HepG2 (cell line): ENCODE data around the gene ST6GALNAC3.

ENCODE experiments used
- CTCF ChIP-seq: sonication (generic); formaldehyde crosslinking; IDR thresholded peaks from 2 replicates; pipeline ENCODE4 v1.5.0; 2020; ENCODE audit warnings: mild to moderate bottlenecking, missing genetic modification reagents, moderate library complexity
- E2F1 ChIP-seq: sonication (generic); formaldehyde crosslinking; IDR thresholded peaks from 2 replicates; pipeline ENCODE4 v1.5.0; 2020; ENCODE audit warnings: missing genetic modification reagents
- FOSL2 ChIP-seq: sonication (generic); formaldehyde crosslinking; IDR thresholded peaks from 2 replicates; pipeline ENCODE4 v1.4.0; 2020; ENCODE audit warnings: missing genetic modification reagents
- GLI4 ChIP-seq: sonication (generic); formaldehyde crosslinking; IDR thresholded peaks from 2 replicates; pipeline ENCODE4 v1.5.1; 2020; ENCODE audit warnings: missing genetic modification reagents, mild to moderate bottlenecking, moderate library complexity, borderline replicate concordance
- JUNB ChIP-seq: sonication (generic); formaldehyde crosslinking; IDR thresholded peaks from 2 replicates; pipeline ENCODE4 v1.8.0; 2022; ENCODE audit warnings: missing genetic modification reagents, mild to moderate bottlenecking, borderline replicate concordance
- MXD4 ChIP-seq: IDR thresholded peaks from 2 replicates; pipeline ENCODE4 v1.6.1; 2016; ENCODE audit warnings: mild to moderate bottlenecking, missing biosample characterization, missing genetic modification reagents
- PCBP1 ChIP-seq: fragments of 200-400 bp; formaldehyde crosslinking; IDR thresholded peaks from 2 replicates; pipeline ENCODE4 v1.6.1; 2017; ENCODE audit warnings: mild to moderate bottlenecking, low read depth, low read length, borderline replicate concordance
- RXRA ChIP-seq: sonication (generic); formaldehyde crosslinking; IDR thresholded peaks from 2 replicates; pipeline ENCODE4 v1.5.1; 2020; ENCODE audit warnings: missing genetic modification reagents
- SIN3A ChIP-seq: IDR thresholded peaks from 2 replicates; pipeline ENCODE4 v1.6.1; 2011; ENCODE audit warnings: low read depth, mild to moderate bottlenecking, control low read depth, low read length, borderline replicate concordance
- SMARCE1 ChIP-seq: fragments of 450-650 bp; IDR thresholded peaks from 2 replicates; pipeline ENCODE4 v1.6.1; 2017; ENCODE audit warnings: borderline replicate concordance

- TF ChIP-seq FOSL2 (no peak), RXRA (CRISPR knock-in tag) (no peak), GLI4 (CRISPR knock-in tag) (no peak), SMARCE1 (no peak), SIN3A (no peak), JUNB (no peak), E2F1 (CRISPR knock-in tag) (no peak), CTCF (CRISPR knock-in tag) (no peak), MXD4 (CRISPR knock-in tag) (no peak), PCBP1 (no peak)
Measured at GRCh38 chr1:76501136-76501535, 426.6 kb downstream of the ST6GALNAC3 start.
